Measurements from ENCODE around the gene RRBP1. TPM values are rescaled to one million over a fixed set of nuclear protein-coding genes. Genes with fewer than 3 reads are reported as not detected.

The RRBP1 gene
- total RNA-seq, 1 donor from 2014 or later, result 222 TPM

DNA sequence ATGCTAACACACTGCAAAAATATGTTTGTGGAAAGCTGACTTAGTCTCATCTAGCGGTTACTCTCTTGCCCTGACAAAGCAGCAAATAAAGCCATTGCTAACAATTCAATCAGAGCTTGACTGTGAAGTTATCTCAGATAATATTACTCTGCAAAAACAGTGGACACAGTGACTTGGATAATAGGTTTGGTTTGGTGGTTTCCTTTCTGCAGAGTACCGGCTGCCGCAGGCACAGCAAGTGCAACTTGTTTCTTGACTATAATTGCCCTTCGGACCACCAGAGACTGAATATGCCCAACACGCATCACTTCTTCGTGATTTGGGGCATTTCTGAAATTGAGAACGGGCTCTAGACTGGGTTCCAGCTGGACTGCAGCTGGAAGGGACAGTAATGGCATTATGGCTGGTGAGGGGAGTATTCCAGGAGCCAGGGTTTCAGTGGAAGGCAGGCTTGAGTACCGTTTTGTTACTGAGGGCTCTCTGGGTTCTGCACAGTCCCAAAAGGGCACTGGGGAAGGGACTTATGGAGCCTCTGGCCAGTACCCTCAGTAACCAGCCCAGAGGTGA, 72.1 kb downstream of the RRBP1 start:
- TF ChIP-seq, protein P1, sequence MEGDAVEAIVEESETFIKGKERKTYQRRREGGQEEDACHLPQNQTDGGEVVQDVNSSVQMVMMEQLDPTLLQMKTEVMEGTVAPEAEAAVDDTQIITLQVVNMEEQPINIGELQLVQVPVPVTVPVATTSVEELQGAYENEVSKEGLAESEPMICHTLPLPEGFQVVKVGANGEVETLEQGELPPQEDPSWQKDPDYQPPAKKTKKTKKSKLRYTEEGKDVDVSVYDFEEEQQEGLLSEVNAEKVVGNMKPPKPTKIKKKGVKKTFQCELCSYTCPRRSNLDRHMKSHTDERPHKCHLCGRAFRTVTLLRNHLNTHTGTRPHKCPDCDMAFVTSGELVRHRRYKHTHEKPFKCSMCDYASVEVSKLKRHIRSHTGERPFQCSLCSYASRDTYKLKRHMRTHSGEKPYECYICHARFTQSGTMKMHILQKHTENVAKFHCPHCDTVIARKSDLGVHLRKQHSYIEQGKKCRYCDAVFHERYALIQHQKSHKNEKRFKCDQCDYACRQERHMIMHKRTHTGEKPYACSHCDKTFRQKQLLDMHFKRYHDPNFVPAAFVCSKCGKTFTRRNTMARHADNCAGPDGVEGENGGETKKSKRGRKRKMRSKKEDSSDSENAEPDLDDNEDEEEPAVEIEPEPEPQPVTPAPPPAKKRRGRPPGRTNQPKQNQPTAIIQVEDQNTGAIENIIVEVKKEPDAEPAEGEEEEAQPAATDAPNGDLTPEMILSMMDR (IDR thresholded peaks at IDR 0.05; ENCODE audit: unreplicated experiment), result no peak
- DNase-seq (ENCODE audit: low spot score, unreplicated experiment), result no peak
- no peaks in the 10 kb centered on the region for H3K9me3 Mint-ChIP-seq (ENCODE audit: low read depth)
- H3K27me3 Mint-ChIP-seq, result no peaks in the 10 kb centered on the region
- no peak overlapping the region for H3K4me3 Mint-ChIP-seq (ENCODE audit: low read depth)
- peaks cover 15% of the 10 kb centered on the region for H3K36me3 Mint-ChIP-seq (ENCODE audit: insufficient read depth)
- peaks cover 15% of the 10 kb centered on the region for H3K4me1 Mint-ChIP-seq (ENCODE audit: low read depth)
- peak overlapping the region; percentile 83 for H3K27ac Mint-ChIP-seq

DNA sequence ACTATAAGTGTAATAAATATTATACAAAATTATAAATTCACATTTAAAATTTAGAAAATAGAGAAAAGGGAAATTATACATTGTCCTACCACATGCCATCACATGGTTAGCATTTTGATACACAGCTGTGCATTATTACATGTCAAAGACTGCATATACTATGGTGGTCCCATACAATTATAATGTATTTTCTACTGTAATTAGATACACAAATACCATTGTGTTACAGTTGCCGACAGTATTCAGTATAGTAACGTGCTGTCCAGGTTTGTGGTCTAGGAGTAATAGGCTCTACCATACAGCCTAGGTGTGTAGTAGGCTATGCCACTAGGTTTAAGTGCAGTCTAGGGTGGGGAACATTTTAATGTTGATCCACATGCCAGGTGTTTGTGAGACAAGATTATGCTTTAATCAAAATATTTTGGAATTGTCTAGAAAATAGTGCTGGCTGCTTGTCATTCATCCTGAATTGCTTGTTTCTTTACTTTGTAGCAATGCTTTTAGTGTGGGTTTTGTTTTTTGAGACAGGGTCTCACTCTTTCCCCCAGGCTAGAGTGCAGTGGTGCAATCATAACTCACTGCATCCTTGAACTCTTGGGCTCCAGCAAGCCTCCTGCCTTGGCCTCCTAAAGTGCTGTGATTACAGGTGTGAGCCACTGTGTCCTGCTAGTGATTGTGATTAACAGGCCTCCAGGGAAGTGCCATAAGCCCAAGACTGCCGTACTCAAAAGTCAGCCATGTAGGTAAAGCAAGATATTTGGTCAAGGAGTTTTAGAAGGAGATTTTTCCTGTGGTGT, 73.1 kb downstream of the RRBP1 start:
- H3K27ac Mint-ChIP-seq, result peak overlapping the region; percentile 54
- TF ChIP-seq, protein P1 (IDR thresholded peaks at IDR 0.05; ENCODE audit: unreplicated experiment), result no peak
- no peak for DNase-seq (ENCODE audit: low spot score, unreplicated experiment)
- H3K9me3 Mint-ChIP-seq (ENCODE audit: low read depth), result no peaks in the 10 kb centered on the region
- no peak overlapping the region for H3K4me3 Mint-ChIP-seq (ENCODE audit: low read depth)
- no peaks in the 10 kb centered on the region for H3K27me3 Mint-ChIP-seq
- H3K4me1 Mint-ChIP-seq (ENCODE audit: low read depth), result peaks cover 19% of the 10 kb centered on the region
- peaks cover 12% of the 10 kb centered on the region for H3K36me3 Mint-ChIP-seq (ENCODE audit: insufficient read depth)

DNA sequence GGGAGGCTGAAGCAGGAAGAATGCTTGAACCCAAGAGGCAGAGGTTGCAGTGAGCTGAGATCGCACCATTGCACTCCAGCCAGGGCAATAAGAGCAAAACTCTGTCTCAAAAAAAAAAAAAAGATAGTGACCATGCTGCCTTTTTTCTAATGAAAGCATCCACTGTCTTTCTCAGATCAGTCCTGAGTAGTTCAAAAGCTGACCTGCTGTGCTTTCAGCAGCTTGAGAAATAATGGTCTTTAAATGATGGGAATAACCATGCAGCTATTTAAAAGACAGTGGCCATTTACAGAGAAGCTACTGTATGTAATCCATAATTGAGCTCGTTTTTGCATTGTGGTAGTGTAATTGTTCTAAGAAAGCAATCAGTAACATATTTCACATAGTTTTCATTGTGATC, 76.0 kb downstream of the RRBP1 start:
- H3K9me3 Mint-ChIP-seq (ENCODE audit: low read depth), result no peaks in the 10 kb centered on the region
- H3K36me3 Mint-ChIP-seq (ENCODE audit: insufficient read depth), result peaks cover 15% of the 10 kb centered on the region
- H3K27me3 Mint-ChIP-seq, result no peaks in the 10 kb centered on the region
- no peak overlapping the region for H3K4me3 Mint-ChIP-seq (ENCODE audit: low read depth)
- H3K27ac Mint-ChIP-seq, result peak overlapping the region; percentile 92
- DNase-seq (ENCODE audit: low spot score, unreplicated experiment), result no peak
- TF ChIP-seq, protein P1 (IDR thresholded peaks at IDR 0.05; ENCODE audit: unreplicated experiment), result no peak
- H3K4me1 Mint-ChIP-seq (ENCODE audit: low read depth), result peaks cover 25% of the 10 kb centered on the region

DNA sequence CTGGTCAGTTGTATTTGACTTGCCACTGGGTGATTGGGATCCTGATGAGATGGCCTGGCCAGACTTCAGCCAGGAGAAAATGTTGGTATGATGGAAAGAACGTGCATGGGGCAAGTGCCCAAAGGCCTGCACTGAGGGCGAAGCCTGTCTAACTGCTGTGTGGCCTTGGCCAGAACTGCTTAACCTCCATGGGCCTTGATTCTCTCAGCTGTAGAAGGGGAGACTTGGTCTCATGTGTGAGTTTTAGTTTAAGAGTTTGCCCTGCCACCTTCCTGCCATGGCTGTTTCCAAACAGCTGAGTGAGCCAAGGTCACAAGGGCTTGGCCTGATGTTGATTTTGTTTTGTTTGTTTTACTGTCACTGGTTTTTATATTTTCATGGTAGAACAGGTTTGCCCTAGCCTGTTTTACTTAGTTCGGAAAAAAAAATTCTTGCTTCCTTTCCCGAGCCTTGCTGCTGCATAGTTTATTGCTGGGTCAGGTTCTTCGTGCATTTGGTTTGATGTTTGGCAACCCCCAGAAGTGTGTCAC, 76.8 kb downstream of the RRBP1 start:
- Mint-ChIP-seq H3K36me3 (ENCODE audit: insufficient read depth) (peaks cover 18% of the 10 kb centered on the region), H3K27me3 (no peaks in the 10 kb centered on the region), H3K4me1 (ENCODE audit: low read depth) (peaks cover 25% of the 10 kb centered on the region), H3K27ac (peak overlapping the region; percentile 92), H3K9me3 (ENCODE audit: low read depth) (no peaks in the 10 kb centered on the region), H3K4me3 (ENCODE audit: low read depth) (no peak overlapping the region)
- TF ChIP-seq, protein P1 (IDR thresholded peaks at IDR 0.05; ENCODE audit: unreplicated experiment), result no peak
- no peak for DNase-seq (ENCODE audit: low spot score, unreplicated experiment)

DNA sequence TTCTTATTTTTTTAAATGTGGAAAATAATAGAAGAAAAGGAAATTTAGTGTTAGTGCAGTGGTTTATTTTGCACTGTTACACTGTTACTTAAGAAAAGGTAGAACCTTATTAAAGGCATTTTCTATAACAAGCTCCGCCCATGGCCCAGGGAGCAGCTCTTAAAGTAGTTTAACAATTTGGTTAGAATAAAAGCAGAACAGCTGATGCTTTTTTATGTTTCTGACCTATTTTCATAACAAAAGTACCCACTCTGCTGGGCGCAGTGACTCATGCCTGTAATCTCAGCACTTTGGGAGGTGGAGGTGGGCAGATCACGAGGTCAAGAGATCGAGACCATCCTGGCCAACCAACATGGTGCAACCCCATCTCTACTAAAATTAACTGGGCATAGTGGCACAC, 79.5 kb downstream of the RRBP1 start:
- Mint-ChIP-seq H3K4me1 (ENCODE audit: low read depth) (peaks cover 25% of the 10 kb centered on the region), H3K4me3 (ENCODE audit: low read depth) (no peak overlapping the region), H3K27ac (no peak overlapping the region), H3K27me3 (no peaks in the 10 kb centered on the region), H3K36me3 (ENCODE audit: insufficient read depth) (peaks cover 15% of the 10 kb centered on the region), H3K9me3 (ENCODE audit: low read depth) (no peaks in the 10 kb centered on the region)
- TF ChIP-seq, protein P1 (IDR thresholded peaks at IDR 0.05; ENCODE audit: unreplicated experiment), result no peak
- DNase-seq (ENCODE audit: low spot score, unreplicated experiment), result no peak
